Measurements from ENCODE around the gene MIPEP.
"Not testable (repeated sequence)": the region's sequence is repeated elsewhere in the genome, so short reads cannot be mapped to it uniquely, and the experiment has no call there.

Gene MIPEP

DNA sequence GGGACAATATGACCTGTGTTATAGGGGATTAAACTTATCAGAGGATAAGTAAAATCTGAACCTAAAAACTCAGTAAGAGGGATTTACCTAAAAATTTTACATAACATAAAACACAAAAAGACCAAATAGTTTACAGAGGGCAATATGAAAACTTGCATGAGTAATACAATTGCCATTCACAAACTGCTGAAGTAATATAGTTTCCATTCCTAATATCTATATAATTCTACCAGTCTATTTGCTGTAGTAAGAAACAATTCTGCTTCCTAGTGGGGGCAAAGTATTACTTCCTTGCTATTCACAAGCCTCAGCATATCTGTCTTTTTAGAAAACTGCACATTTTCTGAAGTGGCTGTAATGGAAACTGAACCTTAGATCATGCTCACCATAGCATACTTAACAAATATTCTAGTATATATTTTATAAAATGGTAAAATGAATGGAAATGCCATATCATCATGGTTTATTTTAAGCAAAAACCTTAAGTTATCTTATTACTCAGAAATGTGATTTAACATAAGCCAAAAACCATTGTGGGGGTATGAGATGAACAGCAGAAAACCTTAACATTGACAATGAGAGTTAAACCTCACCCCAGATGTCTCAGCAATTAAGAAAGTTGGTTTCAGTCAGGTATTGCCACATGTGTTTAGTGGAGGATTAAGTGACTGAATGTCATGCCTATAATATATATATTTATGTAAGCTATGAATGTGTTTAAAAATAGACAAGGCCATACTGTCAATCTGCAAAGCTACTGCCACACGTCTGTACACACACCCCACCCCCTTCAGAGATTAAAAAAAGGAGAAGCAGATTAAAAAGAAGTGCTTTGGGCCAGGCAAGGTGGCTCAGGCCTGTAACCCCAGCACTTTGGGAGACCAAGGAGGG is 136.8 kb downstream of the MIPEP start:
- TF ChIP-seq, protein P1, sequence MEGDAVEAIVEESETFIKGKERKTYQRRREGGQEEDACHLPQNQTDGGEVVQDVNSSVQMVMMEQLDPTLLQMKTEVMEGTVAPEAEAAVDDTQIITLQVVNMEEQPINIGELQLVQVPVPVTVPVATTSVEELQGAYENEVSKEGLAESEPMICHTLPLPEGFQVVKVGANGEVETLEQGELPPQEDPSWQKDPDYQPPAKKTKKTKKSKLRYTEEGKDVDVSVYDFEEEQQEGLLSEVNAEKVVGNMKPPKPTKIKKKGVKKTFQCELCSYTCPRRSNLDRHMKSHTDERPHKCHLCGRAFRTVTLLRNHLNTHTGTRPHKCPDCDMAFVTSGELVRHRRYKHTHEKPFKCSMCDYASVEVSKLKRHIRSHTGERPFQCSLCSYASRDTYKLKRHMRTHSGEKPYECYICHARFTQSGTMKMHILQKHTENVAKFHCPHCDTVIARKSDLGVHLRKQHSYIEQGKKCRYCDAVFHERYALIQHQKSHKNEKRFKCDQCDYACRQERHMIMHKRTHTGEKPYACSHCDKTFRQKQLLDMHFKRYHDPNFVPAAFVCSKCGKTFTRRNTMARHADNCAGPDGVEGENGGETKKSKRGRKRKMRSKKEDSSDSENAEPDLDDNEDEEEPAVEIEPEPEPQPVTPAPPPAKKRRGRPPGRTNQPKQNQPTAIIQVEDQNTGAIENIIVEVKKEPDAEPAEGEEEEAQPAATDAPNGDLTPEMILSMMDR (IDR thresholded peaks at IDR 0.05; ENCODE audit: low read depth, low read length) = no peak
- no peak overlapping the region for H3K4me3 ChIP-seq (replicated peaks in 1 of 2; ENCODE audit: low read depth in 2 of 2, low read length in 2 of 2)
- peak in 1 of 2 donors; percentile 53 for DNase-seq (ENCODE audit: low read depth in 2 of 2)

DNA sequence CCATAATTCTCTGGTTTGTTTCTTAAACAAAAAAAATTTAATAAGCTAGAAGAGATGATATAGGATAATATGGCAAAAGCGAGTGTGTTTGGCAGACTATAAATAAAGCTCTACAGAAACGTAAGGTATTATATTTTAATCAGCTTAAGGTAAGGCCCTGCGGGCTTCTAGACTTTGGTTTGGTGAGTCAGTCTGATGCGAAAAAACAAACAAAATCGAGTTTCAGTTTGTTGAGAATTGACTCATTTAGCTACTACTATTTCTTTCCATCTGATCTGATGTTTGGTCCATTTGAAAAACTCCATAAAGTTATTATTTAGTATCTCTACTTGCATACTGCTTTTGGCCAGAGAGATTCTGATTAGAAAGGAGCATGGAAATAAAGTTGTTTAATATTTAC is 138.0 kb downstream of the MIPEP start:
- DNase-seq (ENCODE audit: low read depth in 2 of 2) = peak in 1 of 2 donors; percentile 64
- no peak overlapping the region for H3K4me3 ChIP-seq (replicated peaks in 1 of 2; ENCODE audit: low read depth in 2 of 2, low read length in 2 of 2)
- TF ChIP-seq, protein P1 (IDR thresholded peaks at IDR 0.05; ENCODE audit: low read depth, low read length) = no peak

DNA sequence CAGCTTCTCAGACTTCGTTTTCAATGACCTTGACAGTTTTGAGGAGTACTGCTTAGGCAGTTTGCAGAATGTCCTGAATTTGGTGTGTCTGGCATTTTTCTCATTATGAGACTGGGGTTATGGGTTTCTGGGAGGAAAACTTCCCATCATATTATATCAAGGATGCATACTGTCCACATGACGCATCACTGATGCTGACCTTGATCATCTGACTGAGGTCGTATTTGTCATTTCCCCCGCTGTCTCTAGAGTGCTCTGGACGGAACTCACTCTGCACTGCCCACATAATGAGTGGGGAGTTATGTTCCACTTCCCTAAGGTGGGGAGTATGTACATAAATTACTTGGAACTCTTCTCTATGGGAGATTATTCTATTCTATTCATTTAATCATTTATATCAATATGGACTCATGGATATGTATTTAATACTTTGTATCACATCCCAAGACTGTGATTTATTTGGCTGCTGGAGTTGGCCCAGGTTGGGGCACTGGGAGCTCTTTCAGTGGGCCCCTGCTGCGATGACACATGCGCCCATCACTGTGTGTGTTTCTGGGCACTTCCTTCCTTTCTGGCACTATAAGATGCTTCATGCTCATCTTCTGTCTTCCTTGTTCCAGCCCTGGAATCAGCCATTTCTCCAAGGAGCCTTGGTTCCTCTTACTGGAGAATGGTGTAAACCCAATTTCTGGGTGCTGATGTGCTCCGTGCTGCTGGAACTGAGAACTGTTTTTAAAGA is 138.6 kb downstream of the MIPEP start:
- peak; percentile 28 to 90 for DNase-seq (ENCODE audit: low read depth in 2 of 2)
- TF ChIP-seq, protein P1 (IDR thresholded peaks at IDR 0.05; ENCODE audit: low read depth, low read length) = no peak
- no peak overlapping the region for H3K4me3 ChIP-seq (replicated peaks in 1 of 2; ENCODE audit: low read depth in 2 of 2, low read length in 2 of 2)

DNA sequence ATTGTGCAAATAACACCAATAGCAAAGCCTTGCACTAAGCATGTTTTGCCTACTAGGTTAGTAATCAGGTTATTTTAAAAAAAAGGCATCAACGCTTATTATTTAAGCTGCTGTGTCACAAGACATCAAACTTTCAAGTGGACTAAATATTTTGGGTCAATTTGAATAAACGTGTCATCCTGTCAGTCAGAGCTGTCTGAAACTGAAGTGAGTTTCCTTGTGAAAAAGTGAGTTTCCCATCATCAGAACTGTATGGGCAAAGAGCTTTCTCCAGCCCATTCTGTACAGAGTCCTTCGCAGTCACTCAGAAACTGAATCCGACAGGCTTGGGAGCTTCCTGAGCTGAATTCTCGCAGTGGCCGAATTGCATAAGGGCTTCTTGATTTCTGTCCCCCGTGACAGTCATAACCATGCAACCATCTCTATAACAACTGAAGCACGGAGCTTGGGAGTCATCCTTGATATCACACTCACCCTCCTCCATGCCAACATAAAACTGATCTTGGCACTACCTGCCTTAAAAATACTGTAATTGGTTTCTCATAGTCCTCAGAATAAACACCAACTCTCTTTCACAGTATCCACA is 139.8 kb downstream of the MIPEP start:
- H3K4me3 ChIP-seq (replicated peaks in 1 of 2; ENCODE audit: low read depth in 2 of 2, low read length in 2 of 2) = no peak overlapping the region
- no peak for DNase-seq (ENCODE audit: low read depth in 2 of 2)
- TF ChIP-seq, protein P1 (IDR thresholded peaks at IDR 0.05; ENCODE audit: low read depth, low read length) = no peak

DNA sequence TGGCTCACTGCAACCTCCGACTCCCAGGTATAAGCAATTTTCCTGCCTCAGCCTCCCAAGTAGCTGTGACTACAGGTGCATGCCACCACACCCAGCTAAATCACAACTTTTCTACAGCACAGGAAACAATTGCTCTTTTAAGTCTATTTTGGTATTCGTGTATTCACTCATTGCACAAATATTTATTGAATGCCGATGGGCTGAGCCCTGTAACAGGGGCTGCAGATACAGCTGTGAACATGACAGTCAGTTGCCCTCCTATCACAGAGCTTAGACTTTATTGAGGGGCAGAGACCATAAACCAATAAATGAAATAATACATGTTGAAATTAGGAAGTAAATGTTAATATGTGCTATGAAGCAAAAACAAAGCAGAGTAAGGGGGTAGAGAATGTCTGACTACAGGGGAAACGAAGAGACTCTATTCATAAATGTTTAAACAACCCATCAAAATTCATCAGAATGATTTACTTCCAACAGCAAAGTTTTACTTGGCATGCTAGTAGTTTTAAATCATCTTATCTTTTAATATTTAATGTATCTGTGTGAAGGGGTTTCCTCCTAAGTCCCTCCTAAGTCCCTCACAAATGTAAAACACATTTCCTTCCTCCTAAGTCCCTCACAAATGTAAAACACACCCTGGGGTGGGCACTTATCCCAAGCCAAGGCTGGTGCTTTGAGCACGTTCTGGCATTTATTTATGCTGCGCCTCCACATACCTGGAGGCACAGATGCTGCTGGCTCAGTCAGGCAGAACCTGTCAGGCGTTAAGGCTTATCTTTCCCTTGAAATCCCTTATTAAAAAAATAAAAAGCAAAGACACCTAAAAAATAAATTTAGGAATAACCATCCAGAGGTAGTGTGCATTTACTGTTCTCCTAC is 140.8 kb downstream of the MIPEP start:
- TF ChIP-seq, protein P1 (IDR thresholded peaks at IDR 0.05; ENCODE audit: low read depth, low read length) = no peak
- DNase-seq (ENCODE audit: low read depth in 2 of 2) = peak in 1 of 2 donors; percentile 52
- H3K4me3 ChIP-seq (replicated peaks in 1 of 2; ENCODE audit: low read depth in 2 of 2, low read length in 2 of 2) = no peak overlapping the region

DNA sequence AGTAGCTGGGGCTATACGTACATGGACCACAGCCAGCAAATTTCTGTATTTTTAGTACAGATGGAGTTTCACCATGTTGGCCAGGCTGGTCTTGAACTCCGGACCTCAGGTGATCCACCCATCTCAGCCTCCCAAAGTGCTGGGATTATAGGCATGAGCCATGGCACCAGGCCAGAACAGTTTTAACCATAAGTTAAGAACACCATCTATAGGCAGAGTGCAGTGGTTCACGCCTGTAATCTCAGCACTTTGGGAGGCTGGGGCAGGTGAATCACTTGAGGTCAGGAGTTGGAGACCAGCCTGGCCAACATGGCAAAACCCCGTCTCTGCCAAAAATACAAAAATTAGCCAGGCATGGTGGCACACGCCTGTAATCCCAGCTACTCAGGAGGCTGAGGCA is 143.1 kb downstream of the MIPEP start:
- DNase-seq (ENCODE audit: low read depth in 2 of 2); H3K4me3 ChIP-seq (replicated peaks in 1 of 2; ENCODE audit: low read depth in 2 of 2, low read length in 2 of 2): not testable (repeated sequence)

Measured in cardiac fibroblast (primary cell).